Stimulated activated naive CD8-positive, alpha-beta T cell treated with anti-CD3 and anti-CD28 coated beads, Interleukin-15, amount 100 ng/mL, for 72 hours (primary cell): ENCODE results near the gene GABRG3.
"Not testable (repeated sequence)": the region's sequence is repeated elsewhere in the genome, so short reads cannot be mapped to it uniquely, and the experiment has no call there.

ENCODE experiments used
- ATAC-seq: fragments of 150-1000 bp; cut with Tn5 transposase; 2 replicates; pipeline ENCODE4 v1.10.0; 2021; ENCODE audit warnings: mild to moderate bottlenecking, moderate library complexity
- DNase-seq, 2 donors: peaks; one replicate each; pipeline ENCODE4 v3.0.0; 2021 to 2022
- H3K27ac Mint-ChIP-seq, 2 donors: one replicate each; pipeline ENCODE4 v1.8.0; 2022; ENCODE audit warnings: mild to moderate bottlenecking in 2 of 2, mixed read lengths in 2 of 2, moderate library complexity in 2 of 2
- H3K27me3 Mint-ChIP-seq: one replicate; pipeline ENCODE4 v1.8.0; 2022; ENCODE audit warnings: mixed read lengths
- H3K4me1 Mint-ChIP-seq: one replicate; pipeline ENCODE4 v1.8.0; 2022; ENCODE audit warnings: mild to moderate bottlenecking, mixed read lengths
- H3K4me3 Mint-ChIP-seq, 2 donors: one replicate each; pipeline ENCODE4 v1.8.0; 2022; ENCODE audit warnings: mild to moderate bottlenecking in 2 of 2, mixed read lengths in 2 of 2, moderate library complexity in 1 of 2
- H3K9me3 Mint-ChIP-seq, 2 donors: one replicate each; pipeline ENCODE4 v1.8.0; 2022; ENCODE audit warnings: mixed read lengths in 2 of 2

GABRG3 gene

GRCh38 chr15:27127815-27128570, 157.0 kb downstream of the GABRG3 start:
- peaks cover 13 to 22% of the 10 kb centered on the region in 2 donors for H3K9me3 Mint-ChIP-seq
- ATAC-seq (no peak), DNase-seq (no peak)
- no peak overlapping the region for H3K4me3 Mint-ChIP-seq
- H3K27ac Mint-ChIP-seq, result no peak overlapping the region
- no peaks in the 10 kb centered on the region for H3K27me3 Mint-ChIP-seq
- H3K4me1 Mint-ChIP-seq, result no peaks in the 10 kb centered on the region

- H3K27me3 Mint-ChIP-seq, result peaks cover 8% of the 10 kb centered on the region
- no peak for ATAC-seq
- no peak for DNase-seq
- peaks cover 7 to 8% of the 10 kb centered on the region in 2 donors for H3K9me3 Mint-ChIP-seq
- no peaks in the 10 kb centered on the region for H3K4me1 Mint-ChIP-seq
- H3K27ac Mint-ChIP-seq, result no peak overlapping the region
- H3K4me3 Mint-ChIP-seq, result no peak overlapping the region
Observed at GRCh38 chr15:27133249-27133648, 162.3 kb downstream of the GABRG3 start.

- Mint-ChIP-seq H3K27me3 (peaks cover 8% of the 10 kb centered on the region), H3K4me3 (no peak overlapping the region), H3K4me1 (no peaks in the 10 kb centered on the region), H3K27ac (no peak overlapping the region), H3K9me3 (peaks cover 8 to 14% of the 10 kb centered on the region in 2 donors)
- no peak for ATAC-seq
- DNase-seq, result no peak
Observed at GRCh38 chr15:27134481-27134880, 163.5 kb downstream of the GABRG3 start.

GRCh38 chr15:27135151-27135550, 164.2 kb downstream of the GABRG3 start:
- peaks cover 8 to 14% of the 10 kb centered on the region in 2 donors for H3K9me3 Mint-ChIP-seq
- H3K27me3 Mint-ChIP-seq, result peaks cover 8% of the 10 kb centered on the region
- H3K4me1 Mint-ChIP-seq, result no peaks in the 10 kb centered on the region
- no peak overlapping the region for H3K4me3 Mint-ChIP-seq
- no peak overlapping the region for H3K27ac Mint-ChIP-seq
- DNase-seq (no peak), ATAC-seq (no peak)

- peaks cover 8% of the 10 kb centered on the region for H3K27me3 Mint-ChIP-seq
- H3K4me3 Mint-ChIP-seq, result no peak overlapping the region
- H3K27ac Mint-ChIP-seq, result no peak overlapping the region
- peaks cover 9 to 12% of the 10 kb centered on the region in 2 donors for H3K9me3 Mint-ChIP-seq
- DNase-seq (no peak), ATAC-seq (no peak)
- H3K4me1 Mint-ChIP-seq, result no peaks in the 10 kb centered on the region
Observed at GRCh38 chr15:27137127-27137526, 166.1 kb downstream of the GABRG3 start.

GRCh38 chr15:27165590-27165989, 194.6 kb downstream of the GABRG3 start:
- DNase-seq (no peak), ATAC-seq (no peak)
- Mint-ChIP-seq H3K27me3 (no peaks in the 10 kb centered on the region), H3K27ac (no peak overlapping the region), H3K4me3 (no peak overlapping the region), H3K9me3 (peaks cover 15 to 20% of the 10 kb centered on the region in 2 donors), H3K4me1 (no peaks in the 10 kb centered on the region)

GRCh38 chr15:27166917-27167316, 195.9 kb downstream of the GABRG3 start:
- ATAC-seq, result no peak
- Mint-ChIP-seq H3K9me3 (peaks cover 13 to 23% of the 10 kb centered on the region in 2 donors), H3K27me3 (no peaks in the 10 kb centered on the region), H3K27ac (no peak overlapping the region), H3K4me1 (no peaks in the 10 kb centered on the region), H3K4me3 (no peak overlapping the region)
- DNase-seq, result no peak

- Mint-ChIP-seq H3K4me3 (no peak overlapping the region), H3K27me3 (no peaks in the 10 kb centered on the region), H3K9me3 (peaks cover 10 to 17% of the 10 kb centered on the region in 2 donors), H3K4me1 (no peaks in the 10 kb centered on the region), H3K27ac (no peak overlapping the region)
- ATAC-seq, result no peak
- no peak for DNase-seq
Observed at GRCh38 chr15:27167738-27168137, 196.8 kb downstream of the GABRG3 start.

- ATAC-seq (no peak), DNase-seq (no peak)
- Mint-ChIP-seq H3K9me3 (peaks cover 11 to 28% of the 10 kb centered on the region in 2 donors), H3K4me1 (no peaks in the 10 kb centered on the region), H3K27me3 (no peaks in the 10 kb centered on the region), H3K4me3 (no peak overlapping the region), H3K27ac (no peak overlapping the region)
Observed at GRCh38 chr15:27170851-27171250, 199.9 kb downstream of the GABRG3 start.

- Mint-ChIP-seq H3K27ac (no peak overlapping the region), H3K9me3 (peaks cover 22 to 42% of the 10 kb centered on the region in 2 donors), H3K27me3 (no peaks in the 10 kb centered on the region), H3K4me3 (no peak overlapping the region), H3K4me1 (no peaks in the 10 kb centered on the region)
- ATAC-seq, result no peak
- no peak for DNase-seq
Observed at GRCh38 chr15:27172821-27173220, 201.8 kb downstream of the GABRG3 start.

- Mint-ChIP-seq H3K4me1 (no peaks in the 10 kb centered on the region), H3K27me3 (no peaks in the 10 kb centered on the region), H3K9me3 (peaks cover 26 to 53% of the 10 kb centered on the region in 2 donors), H3K27ac (no peak overlapping the region), H3K4me3 (no peak overlapping the region)
- no peak for DNase-seq
- no peak for ATAC-seq
Observed at GRCh38 chr15:27175472-27176153, 204.6 kb downstream of the GABRG3 start.

- Mint-ChIP-seq H3K4me1 (no peaks in the 10 kb centered on the region), H3K27me3 (no peaks in the 10 kb centered on the region), H3K27ac (no peak overlapping the region), H3K4me3 (no peak overlapping the region), H3K9me3 (peaks cover 26 to 51% of the 10 kb centered on the region in 2 donors)
- DNase-seq, result no peak
- no peak for ATAC-seq
Observed at GRCh38 chr15:27176785-27177406, 205.9 kb downstream of the GABRG3 start.

- DNase-seq, result no peak
- H3K9me3 Mint-ChIP-seq, result peaks cover 20 to 40% of the 10 kb centered on the region in 2 donors
Observed at GRCh38 chr15:27179789-27180188, 208.8 kb downstream of the GABRG3 start.

GRCh38 chr15:27182561-27183110, 211.7 kb downstream of the GABRG3 start:
- Mint-ChIP-seq H3K4me3 (no peak overlapping the region), H3K9me3 (peaks cover 14 to 19% of the 10 kb centered on the region in 2 donors), H3K4me1 (no peaks in the 10 kb centered on the region), H3K27ac (no peak overlapping the region), H3K27me3 (no peaks in the 10 kb centered on the region)
- no peak for ATAC-seq
- DNase-seq, result no peak

More at GRCh38 chr15:27179789-27180188, 208.8 kb downstream of the GABRG3 start:
- no peaks in the 10 kb centered on the region for H3K4me1 Mint-ChIP-seq
- no peak overlapping the region for H3K4me3 Mint-ChIP-seq
- H3K27me3 Mint-ChIP-seq, result no peaks in the 10 kb centered on the region
- no peak overlapping the region for H3K27ac Mint-ChIP-seq
- ATAC-seq, result no peak

- ATAC-seq (no peak), DNase-seq (no peak)
- peaks cover 14 to 19% of the 10 kb centered on the region in 2 donors for H3K9me3 Mint-ChIP-seq
- no peak overlapping the region for H3K4me3 Mint-ChIP-seq
- no peak overlapping the region for H3K27ac Mint-ChIP-seq
- no peaks in the 10 kb centered on the region for H3K4me1 Mint-ChIP-seq
- no peaks in the 10 kb centered on the region for H3K27me3 Mint-ChIP-seq
Observed at GRCh38 chr15:27183201-27183600, 212.2 kb downstream of the GABRG3 start.

GRCh38 chr15:27191515-27191914, 220.5 kb downstream of the GABRG3 start:
- DNase-seq, H3K4me3 Mint-ChIP-seq, H3K4me1 Mint-ChIP-seq, H3K27ac Mint-ChIP-seq, H3K27me3 Mint-ChIP-seq, ATAC-seq: not testable (repeated sequence)
- H3K9me3 Mint-ChIP-seq, result peaks cover 15 to 21% of the 10 kb centered on the region in 2 donors
